GM23338 (cell line): Measurements from ENCODE around the gene NDUFB8. TPM values are rescaled to one million over a fixed set of nuclear protein-coding genes. Genes with fewer than 3 reads are reported as not detected.

Source experiments
- ATAC-seq: fragments of 200-7000 bp; cut with Tn5 transposase; 3 replicates; pipeline ENCODE4 v1.9.1; 2020
- DNase-seq: peaks from one replicate; pipeline ENCODE4 v3.0.0-alpha.2; 2015; ENCODE audit warnings: low spot score
- H2AFZ ChIP-seq: fragments of 200-600 bp; sonication (generic); 2 replicates; pipeline ENCODE4 v1.8.0; 2016; ENCODE audit warnings: antibody characterized with exemption, mild to moderate bottlenecking, moderate library complexity
- H3F3A ChIP-seq: fragments of 200-600 bp; sonication (generic); replicated peaks from 2 replicates; pipeline ENCODE4 v1.8.0; 2017; ENCODE audit warnings: antibody characterized with exemption, mixed run types, low read depth
- H3K27ac ChIP-seq: fragments of 200-600 bp; sonication (generic); 2 replicates; pipeline ENCODE4 v1.6.1; 2016; ENCODE audit warnings: low read depth
- H3K27me3 ChIP-seq: fragments of 200-600 bp; sonication (generic); 2 replicates; pipeline ENCODE4 v1.8.0; 2016; ENCODE audit warnings: mild to moderate bottlenecking, mixed run types, moderate library complexity; ENCODE audit not compliant: insufficient read depth
- H3K36me3 ChIP-seq: fragments of 200-600 bp; sonication (generic); 2 replicates; pipeline ENCODE4 v1.8.0; 2016; ENCODE audit warnings: mild to moderate bottlenecking; ENCODE audit not compliant: insufficient read depth
- H3K4me1 ChIP-seq: fragments of 200-600 bp; sonication (generic); 2 replicates; pipeline ENCODE4 v1.8.0; 2016; ENCODE audit warnings: mild to moderate bottlenecking, moderate library complexity; ENCODE audit not compliant: insufficient read depth
- H3K4me2 ChIP-seq: fragments of 200-600 bp; sonication (generic); 2 replicates; pipeline ENCODE4 v1.7.1; 2017; ENCODE audit warnings: mixed run types
- H3K4me3 ChIP-seq: fragments of 200-600 bp; sonication (generic); 2 replicates; pipeline ENCODE4 v1.6.1; 2016; ENCODE audit warnings: mixed run types
- H3K79me2 ChIP-seq: fragments of 200-600 bp; sonication (generic); replicated peaks from 2 replicates; pipeline ENCODE4 v1.8.0; 2017; ENCODE audit warnings: mild to moderate bottlenecking; ENCODE audit not compliant: insufficient read depth
- H3K9me2 ChIP-seq: fragments of 200-600 bp; sonication (generic); 2 replicates; pipeline ENCODE4 v1.8.0; 2017; ENCODE audit not compliant: insufficient read depth
- H4K20me1 ChIP-seq: fragments of 200-600 bp; sonication (generic); replicated peaks from 2 replicates; pipeline ENCODE4 v1.8.0; 2017; ENCODE audit warnings: mild to moderate bottlenecking; ENCODE audit not compliant: insufficient read depth
- H3K27ac Mint-ChIP-seq: 2 replicates; pipeline ENCODE4 v1.8.0; 2020; ENCODE audit warnings: inconsistent platforms, mild to moderate bottlenecking, moderate library complexity, mixed read lengths
- H3K27me3 Mint-ChIP-seq: 3 replicates; pipeline ENCODE4 v1.8.0; 2022; ENCODE audit warnings: low read depth, mild to moderate bottlenecking, moderate library complexity, mixed read lengths, inconsistent platforms; ENCODE audit not compliant: insufficient read depth, poor library complexity
- H3K36me3 Mint-ChIP-seq: 3 replicates; pipeline ENCODE4 v1.8.0; 2021; ENCODE audit warnings: low read depth, mild to moderate bottlenecking, inconsistent platforms, moderate library complexity, mixed read lengths
- H3K4me1 Mint-ChIP-seq: 3 replicates; pipeline ENCODE4 v1.8.0; 2020; ENCODE audit warnings: mild to moderate bottlenecking, inconsistent platforms, mixed read lengths
- H3K4me3 Mint-ChIP-seq: 3 replicates; pipeline ENCODE4 v1.8.0; 2021; ENCODE audit warnings: moderate library complexity, mild to moderate bottlenecking, inconsistent platforms, mixed read lengths
- H3K9me3 Mint-ChIP-seq: 3 replicates; pipeline ENCODE4 v1.8.0; 2020; ENCODE audit warnings: moderate library complexity, mild to moderate bottlenecking, inconsistent platforms, mixed read lengths
- CREB1 ChIP-seq: fragments of 250-450 bp; sonication (Bioruptor Pico); IDR thresholded peaks from 2 replicates; pipeline ENCODE4 v1.5.0; 2020; ENCODE audit warnings: low read depth, mild to moderate bottlenecking, moderate library complexity
- EZH2 ChIP-seq: fragments of 200-600 bp; sonication (generic); IDR thresholded peaks from one replicate; pipeline ENCODE4 v1.8.0; 2017; ENCODE audit warnings: antibody characterized with exemption, mild to moderate bottlenecking, low read depth; ENCODE audit not compliant: unreplicated experiment
- NANOG ChIP-seq: IDR thresholded peaks from 2 replicates; pipeline ENCODE4 v1.6.1; 2016; ENCODE audit warnings: antibody characterized with exemption, borderline replicate concordance
- ZNF114 ChIP-seq: fragments of 250-450 bp; sonication (Bioruptor Pico); IDR thresholded peaks from 2 replicates; pipeline ENCODE4 v1.5.0; 2020; ENCODE audit warnings: mild to moderate bottlenecking, moderate library complexity
- ZNF331 ChIP-seq: fragments of 250-450 bp; sonication (Bioruptor Pico); IDR thresholded peaks from 2 replicates; pipeline ENCODE4 v1.5.0; 2020; ENCODE audit warnings: low read depth, mild to moderate bottlenecking, moderate library complexity
- polyA plus RNA-seq: library from polyadenylated mRNA; unstranded; fragments of >200 nt; fragmentation: Nextera tagmentation; extraction: Ambion mirVana; gene quantifications from 2 replicates; pipeline ENCODE4 v1.2.1, GENCODE V29; 2016
- total RNA-seq: library from RNA; depleted of rRNA; stranded (reverse); fragments of >200 nt; shearing (Covaris generic); gene quantifications from 2 replicates; pipeline ENCODE4 v1.2.3, GENCODE V29; 2014
- TF ChIP-seq, protein P1 (sequence below): fragments of 250-450 bp; sonication (Bioruptor Pico); IDR thresholded peaks from 2 replicates; pipeline ENCODE4 v1.5.0; 2020; ENCODE audit warnings: mild to moderate bottlenecking, moderate library complexity

Gene NDUFB8
- total and polyA plus RNA-seq, 2 experiments from 2014 or later = 131 to 464 TPM

DNA sequence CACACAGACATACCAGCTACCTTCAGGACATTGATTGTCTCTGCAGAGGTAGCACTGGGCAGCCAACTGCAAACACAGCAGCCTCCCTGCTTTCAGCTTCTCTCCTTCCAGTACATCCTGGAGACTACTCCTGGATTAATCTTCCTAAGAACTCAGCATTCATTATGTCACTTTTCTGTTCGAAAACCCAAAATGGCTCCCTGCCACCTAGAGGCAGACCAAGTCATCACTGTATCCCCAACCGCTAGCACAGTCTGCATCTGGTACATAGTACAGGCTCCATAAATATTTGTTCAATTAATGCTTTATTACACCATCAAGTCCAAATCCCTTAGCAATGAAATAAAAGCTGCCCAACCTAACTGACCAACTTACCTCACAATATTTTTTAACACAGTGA lies 5.0 kb downstream of the NDUFB8 start (continued):
- TF ChIP-seq, protein P1, sequence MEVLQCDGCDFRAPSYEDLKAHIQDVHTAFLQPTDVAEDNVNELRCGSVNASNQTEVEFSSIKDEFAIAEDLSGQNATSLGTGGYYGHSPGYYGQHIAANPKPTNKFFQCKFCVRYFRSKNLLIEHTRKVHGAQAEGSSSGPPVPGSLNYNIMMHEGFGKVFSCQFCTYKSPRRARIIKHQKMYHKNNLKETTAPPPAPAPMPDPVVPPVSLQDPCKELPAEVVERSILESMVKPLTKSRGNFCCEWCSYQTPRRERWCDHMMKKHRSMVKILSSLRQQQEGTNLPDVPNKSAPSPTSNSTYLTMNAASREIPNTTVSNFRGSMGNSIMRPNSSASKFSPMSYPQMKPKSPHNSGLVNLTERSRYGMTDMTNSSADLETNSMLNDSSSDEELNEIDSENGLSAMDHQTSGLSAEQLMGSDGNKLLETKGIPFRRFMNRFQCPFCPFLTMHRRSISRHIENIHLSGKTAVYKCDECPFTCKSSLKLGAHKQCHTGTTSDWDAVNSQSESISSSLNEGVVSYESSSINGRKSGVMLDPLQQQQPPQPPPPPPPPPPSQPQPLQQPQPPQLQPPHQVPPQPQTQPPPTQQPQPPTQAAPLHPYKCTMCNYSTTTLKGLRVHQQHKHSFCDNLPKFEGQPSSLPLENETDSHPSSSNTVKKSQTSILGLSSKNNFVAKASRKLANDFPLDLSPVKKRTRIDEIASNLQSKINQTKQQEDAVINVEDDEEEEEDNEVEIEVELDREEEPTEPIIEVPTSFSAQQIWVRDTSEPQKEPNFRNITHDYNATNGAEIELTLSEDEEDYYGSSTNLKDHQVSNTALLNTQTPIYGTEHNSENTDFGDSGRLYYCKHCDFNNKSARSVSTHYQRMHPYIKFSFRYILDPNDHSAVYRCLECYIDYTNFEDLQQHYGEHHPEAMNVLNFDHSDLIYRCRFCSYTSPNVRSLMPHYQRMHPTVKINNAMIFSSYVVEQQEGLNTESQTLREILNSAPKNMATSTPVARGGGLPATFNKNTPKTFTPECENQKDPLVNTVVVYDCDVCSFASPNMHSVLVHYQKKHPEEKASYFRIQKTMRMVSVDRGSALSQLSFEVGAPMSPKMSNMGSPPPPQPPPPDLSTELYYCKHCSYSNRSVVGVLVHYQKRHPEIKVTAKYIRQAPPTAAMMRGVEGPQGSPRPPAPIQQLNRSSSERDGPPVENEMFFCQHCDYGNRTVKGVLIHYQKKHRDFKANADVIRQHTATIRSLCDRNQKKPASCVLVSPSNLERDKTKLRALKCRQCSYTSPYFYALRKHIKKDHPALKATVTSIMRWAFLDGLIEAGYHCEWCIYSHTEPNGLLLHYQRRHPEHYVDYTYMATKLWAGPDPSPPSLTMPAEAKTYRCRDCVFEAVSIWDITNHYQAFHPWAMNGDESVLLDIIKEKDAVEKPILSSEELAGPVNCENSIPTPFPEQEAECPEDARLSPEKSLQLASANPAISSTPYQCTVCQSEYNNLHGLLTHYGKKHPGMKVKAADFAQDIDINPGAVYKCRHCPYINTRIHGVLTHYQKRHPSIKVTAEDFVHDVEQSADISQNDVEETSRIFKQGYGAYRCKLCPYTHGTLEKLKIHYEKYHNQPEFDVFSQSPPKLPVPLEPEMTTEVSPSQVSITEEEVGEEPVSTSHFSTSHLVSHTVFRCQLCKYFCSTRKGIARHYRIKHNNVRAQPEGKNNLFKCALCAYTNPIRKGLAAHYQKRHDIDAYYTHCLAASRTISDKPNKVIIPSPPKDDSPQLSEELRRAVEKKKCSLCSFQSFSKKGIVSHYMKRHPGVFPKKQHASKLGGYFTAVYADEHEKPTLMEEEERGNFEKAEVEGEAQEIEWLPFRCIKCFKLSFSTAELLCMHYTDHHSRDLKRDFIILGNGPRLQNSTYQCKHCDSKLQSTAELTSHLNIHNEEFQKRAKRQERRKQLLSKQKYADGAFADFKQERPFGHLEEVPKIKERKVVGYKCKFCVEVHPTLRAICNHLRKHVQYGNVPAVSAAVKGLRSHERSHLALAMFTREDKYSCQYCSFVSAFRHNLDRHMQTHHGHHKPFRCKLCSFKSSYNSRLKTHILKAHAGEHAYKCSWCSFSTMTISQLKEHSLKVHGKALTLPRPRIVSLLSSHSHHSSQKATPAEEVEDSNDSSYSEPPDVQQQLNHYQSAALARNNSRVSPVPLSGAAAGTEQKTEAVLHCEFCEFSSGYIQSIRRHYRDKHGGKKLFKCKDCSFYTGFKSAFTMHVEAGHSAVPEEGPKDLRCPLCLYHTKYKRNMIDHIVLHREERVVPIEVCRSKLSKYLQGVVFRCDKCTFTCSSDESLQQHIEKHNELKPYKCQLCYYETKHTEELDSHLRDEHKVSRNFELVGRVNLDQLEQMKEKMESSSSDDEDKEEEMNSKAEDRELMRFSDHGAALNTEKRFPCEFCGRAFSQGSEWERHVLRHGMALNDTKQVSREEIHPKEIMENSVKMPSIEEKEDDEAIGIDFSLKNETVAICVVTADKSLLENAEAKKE (CRISPR knock-in tag) = no peak

DNA sequence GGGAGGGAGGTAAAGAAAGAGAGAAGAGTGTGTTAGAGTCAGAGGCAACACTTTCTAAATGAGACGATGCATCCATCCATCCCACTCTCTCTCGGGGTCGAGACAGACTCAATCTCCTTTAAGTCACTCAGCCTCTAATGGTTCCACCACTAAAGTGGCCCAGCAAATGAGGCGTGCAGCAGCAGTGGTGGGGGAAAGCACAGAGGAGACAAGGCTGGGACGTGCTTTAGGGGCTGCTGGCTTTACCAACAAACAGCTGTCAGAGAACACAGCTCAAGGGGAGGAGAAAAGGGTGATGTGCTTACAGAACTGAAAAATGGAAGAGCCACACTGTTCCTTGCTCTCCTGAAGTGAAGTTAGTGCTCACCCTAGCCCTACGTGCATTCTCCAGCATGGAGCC lies 5.5 kb downstream of the NDUFB8 start:
- peaks cover 10% of the 10 kb centered on the region; the same call in 1 of the 2 replicates for H3K36me3 ChIP-seq
- no peaks in the 10 kb centered on the region for H3K9me3 Mint-ChIP-seq
- H3K9me2 ChIP-seq = no peaks in the 10 kb centered on the region

More for the DNA sequence above, 5.5 kb downstream of the NDUFB8 start:
- Histone ChIP-seq H3F3A (0 out of 2 replicates have a peak, but pooled peaks cover 4% of the 10 kb centered on the region), H3K27me3 (peaks cover 19% of the 10 kb centered on the region), H3K27ac (no peak overlapping the region), H3K4me1 (peaks cover 10% of the 10 kb centered on the region), H4K20me1 (peaks cover 5% of the 10 kb centered on the region; the same call in 1 of the 2 replicates), H3K4me2 (no peak overlapping the region), H3K4me3 (no peak overlapping the region), H3K79me2 (peaks cover 14% of the 10 kb centered on the region), H2AFZ (no peak overlapping the region)
- TF ChIP-seq ZNF114 (no peak), EZH2 (no peak), ZNF331 (CRISPR knock-in tag) (no peak), CREB1 (CRISPR knock-in tag) (no peak), NANOG (no peak)
- TF ChIP-seq, protein P1 (CRISPR knock-in tag) = no peak
- Mint-ChIP-seq H3K27ac (no peak overlapping the region), H3K4me1 (peaks cover 4% of the 10 kb centered on the region; the same call in 2 of the 3 replicates), H3K36me3 (peaks cover 31% of the 10 kb centered on the region), H3K27me3 (peaks cover 11% of the 10 kb centered on the region), H3K4me3 (no peak overlapping the region)
- DNase-seq (no peak), ATAC-seq (no peak)
